Melanocyte of skin (primary cell): ENCODE data around the gene MDP1. TPM values are rescaled to one million over a fixed set of nuclear protein-coding genes. Genes with fewer than 3 reads are reported as not detected.

Experiments used
- small RNA-seq, 2 donors: library from RNA; depleted of rRNA; stranded (forward); fragments of <200 nt; gene quantifications; one replicate each; pipeline ENCODE3, GENCODE V24; 2012
- total RNA-seq, 2 donors: library from RNA; depleted of rRNA; stranded (reverse); fragments of >200 nt; gene quantifications; 2 replicates each; pipeline ENCODE4 v1.2.3, GENCODE V29; 2012

The MDP1 gene
- 1 to 10 TPM; 3.3 to 7.9 TPM for total RNA-seq

DNA sequence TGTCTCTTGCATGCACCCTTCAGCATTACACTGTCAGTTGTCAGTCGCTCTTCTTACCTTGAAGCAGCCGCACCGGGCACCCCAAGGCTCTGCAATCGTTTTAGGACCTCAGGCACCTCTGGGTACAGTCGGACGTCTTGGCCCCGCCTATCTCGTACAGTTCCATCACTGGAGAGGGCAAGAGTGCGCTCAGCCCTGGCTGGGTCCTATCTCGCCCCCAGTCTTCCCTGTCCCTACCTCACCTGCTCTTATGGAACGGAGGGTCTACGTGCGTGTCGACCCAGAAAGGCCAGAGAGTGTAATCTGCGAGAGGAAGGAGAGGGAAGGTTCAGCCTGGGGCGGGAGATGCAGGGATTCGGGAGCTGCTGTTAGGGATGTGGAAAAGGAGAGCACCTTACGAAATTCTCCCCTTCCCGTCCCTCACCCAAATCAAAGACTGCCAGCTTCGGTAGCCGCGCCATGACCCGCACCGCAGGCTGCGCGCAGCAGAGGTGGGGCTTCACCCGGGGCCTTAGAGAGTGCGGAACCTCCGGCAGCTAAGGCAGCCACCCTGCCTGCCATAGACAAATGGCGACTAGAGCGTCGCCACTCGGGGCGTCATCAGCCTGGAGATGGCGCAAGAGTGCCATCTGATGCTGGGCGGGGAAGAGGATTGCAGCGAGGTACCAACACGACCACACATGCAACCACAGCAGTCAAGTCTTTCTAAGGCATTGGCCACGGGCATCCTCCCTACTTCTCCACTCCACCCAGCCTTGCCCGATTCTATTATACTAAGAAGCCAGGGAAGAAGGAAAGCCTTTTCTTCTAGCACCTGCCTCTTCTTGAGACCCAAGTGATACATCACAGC lies at the start of gene MDP1:
MDP1 (minus strand) TSS at position 572 of the 850 bp plus-strand sequence; CDS start at position 461, 111 bp downstream.

DNA sequence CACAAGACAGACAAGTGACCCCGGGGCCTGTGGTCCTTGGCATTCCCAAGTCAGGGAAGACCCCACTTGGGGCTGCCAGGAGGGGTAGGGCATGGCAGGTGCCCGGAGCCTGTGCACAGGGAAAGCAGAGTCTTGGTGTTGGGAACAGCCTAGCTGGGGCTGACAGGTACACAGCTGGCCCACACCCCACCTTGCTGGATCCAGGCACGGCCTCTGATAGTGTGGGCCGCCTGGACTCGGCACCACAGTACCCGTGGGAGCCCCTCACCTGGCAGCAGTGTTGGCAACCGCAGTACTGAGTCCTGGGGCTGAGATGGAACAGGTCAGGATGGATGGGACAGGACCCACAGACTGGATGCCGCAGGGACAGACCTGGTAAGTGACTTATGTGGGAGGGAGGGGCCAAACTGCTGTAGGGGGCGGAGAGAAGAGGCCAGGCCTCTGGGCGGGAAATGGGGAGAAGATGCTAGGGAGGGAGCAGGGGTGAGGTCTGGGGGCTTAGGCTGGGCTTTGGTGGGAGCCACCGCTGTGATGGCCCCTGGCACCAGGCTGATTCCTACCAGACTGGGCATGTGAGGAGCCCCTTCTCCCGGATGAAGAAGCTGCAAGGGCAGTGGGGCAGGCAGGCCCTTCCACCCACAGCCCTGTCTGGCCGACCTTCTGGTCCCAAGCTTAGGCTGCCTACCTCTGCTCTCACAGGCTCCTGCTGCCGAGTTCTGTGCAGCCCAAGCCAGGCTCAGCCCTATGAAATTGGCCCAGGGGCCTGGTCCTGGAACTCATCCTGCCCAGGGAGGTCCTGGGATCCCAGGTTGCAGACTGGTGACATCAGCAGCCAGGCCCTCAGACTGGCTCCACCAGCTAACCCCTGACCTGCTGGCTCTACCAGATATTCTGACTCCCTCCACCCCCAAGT lies 47.2 kb upstream of the MDP1 start, which contains the start of gene TGM1:
TGM1 (minus strand) TSS at position 357 of the 913 bp plus-strand sequence. CDS start 825 bp downstream, outside the sequence.

DNA sequence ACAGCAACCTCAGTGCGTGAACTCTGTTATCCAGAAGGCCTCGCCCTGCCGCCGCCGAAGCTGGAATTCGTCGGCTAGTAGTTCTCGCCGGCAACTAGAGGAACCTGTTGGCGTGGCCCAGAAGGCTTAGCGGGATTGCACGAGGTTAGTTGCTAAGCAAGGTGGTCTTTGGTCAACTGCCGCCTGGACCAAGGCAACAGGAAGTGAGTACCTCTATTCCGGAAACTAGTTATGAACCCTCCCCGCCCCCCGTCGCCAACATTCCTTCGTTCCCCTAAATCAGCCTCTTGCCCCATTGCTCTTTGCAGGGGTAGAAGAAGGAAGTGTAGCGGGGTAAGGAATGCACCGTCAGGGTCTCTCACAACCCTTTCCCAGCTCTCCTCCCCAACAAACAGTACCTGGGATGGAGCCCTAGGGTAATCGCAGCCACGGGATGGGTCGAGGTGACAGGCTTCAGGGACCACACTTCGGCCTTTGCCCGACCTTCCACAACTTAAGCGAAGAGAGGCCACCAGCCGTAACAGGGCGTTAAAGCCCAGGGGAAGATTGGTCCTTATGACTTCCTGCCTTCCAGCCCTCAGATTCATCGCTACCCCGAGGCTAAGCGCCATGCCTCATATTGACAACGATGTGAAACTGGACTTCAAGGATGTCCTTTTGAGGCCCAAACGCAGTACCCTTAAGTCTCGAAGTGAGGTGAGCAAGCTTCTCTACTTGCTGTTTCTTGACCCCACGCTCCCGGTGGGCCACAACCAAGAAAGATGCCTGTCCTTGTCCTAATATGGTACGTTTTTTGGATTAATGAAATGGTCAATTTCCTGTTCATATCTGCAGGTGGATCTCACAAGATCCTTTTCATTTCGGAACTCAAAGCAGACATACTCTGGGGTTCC lies 17.0 kb upstream of the MDP1 start, which contains the start of gene GMPR2:
GMPR2 (plus strand) TSS at position 285 of the 893 bp plus-strand sequence; CDS start at position 610, 325 bp downstream.

DNA sequence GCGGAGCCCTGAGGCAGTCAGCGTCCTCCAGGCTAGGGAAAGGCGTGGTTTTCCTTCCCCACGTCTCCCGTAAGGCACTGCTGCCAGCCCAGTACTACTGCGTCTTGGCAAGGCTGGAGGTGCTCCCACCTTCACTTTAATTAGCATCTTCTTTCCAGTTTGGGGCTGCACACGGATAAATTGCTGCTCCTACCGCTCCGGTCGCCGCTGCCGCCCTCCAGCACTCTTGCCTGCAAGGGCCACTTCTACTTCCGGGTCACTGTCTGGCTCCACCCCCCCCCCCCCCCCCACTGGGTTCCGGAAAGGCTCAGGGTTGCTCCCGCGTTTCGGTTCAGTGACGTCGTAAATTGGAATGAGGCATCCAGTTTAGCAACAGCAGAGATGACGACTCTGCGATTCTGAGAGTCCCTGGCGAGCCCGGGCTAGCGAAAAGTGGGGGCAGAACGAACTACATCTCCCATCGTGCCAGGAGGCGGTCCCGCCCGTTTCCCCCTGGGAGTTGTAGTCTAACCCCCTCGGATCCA lies 16.3 kb upstream of the MDP1 start, which contains the start of gene NEDD8:
NEDD8 (minus strand) TSS at position 247 of the 524 bp plus-strand sequence; CDS start at position 147, 100 bp downstream.

DNA sequence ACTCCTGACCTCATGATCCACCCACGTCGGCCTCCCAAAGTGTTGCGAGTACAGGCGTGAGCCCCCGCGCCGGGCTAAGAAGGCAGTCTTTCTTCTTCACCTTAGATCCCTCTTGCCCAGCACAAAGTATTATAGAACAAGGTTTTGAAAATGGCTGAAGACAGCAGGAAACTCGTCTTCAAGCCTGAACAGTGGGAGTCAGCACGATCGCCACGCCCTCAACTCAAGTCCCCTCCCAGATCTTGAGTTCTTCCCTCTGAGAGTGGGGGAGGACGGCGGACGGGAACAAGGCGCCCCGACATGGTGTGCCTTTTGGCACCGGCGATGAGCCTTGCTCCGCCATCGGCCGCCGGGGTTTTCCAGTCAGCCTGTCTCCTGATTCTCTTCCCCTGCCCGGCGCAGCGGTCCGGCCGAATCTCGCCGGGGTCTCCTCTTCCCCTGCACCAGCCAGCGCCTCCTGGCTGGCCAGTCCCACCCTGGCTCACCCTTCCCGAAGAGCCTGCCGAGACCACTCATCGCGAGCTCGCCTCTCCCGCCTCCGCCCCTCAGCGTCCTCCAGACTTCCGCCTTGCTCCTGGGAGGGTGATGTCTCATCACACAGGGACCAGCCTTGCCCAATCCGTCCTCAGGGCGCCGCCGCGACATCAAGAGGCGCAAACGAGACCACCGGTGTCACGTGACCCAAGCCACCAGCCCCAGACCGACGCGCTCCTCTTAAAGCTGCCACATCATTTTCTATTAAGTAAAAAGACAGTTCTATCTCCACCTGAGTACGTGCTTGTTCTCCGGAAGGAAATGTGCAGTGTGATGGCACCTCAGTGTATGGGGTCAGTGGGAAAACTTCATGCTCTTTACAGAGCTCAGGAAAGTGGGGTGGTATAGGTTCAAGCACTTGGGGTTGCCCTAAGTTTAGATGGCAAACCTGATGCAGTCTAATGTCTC lies 2.7 kb downstream of the MDP1 start, which contains the start of gene CHMP4A:
CHMP4A (minus strand) TSS at position 565 of the 942 bp plus-strand sequence; CDS start at position 516, 49 bp downstream.

DNA sequence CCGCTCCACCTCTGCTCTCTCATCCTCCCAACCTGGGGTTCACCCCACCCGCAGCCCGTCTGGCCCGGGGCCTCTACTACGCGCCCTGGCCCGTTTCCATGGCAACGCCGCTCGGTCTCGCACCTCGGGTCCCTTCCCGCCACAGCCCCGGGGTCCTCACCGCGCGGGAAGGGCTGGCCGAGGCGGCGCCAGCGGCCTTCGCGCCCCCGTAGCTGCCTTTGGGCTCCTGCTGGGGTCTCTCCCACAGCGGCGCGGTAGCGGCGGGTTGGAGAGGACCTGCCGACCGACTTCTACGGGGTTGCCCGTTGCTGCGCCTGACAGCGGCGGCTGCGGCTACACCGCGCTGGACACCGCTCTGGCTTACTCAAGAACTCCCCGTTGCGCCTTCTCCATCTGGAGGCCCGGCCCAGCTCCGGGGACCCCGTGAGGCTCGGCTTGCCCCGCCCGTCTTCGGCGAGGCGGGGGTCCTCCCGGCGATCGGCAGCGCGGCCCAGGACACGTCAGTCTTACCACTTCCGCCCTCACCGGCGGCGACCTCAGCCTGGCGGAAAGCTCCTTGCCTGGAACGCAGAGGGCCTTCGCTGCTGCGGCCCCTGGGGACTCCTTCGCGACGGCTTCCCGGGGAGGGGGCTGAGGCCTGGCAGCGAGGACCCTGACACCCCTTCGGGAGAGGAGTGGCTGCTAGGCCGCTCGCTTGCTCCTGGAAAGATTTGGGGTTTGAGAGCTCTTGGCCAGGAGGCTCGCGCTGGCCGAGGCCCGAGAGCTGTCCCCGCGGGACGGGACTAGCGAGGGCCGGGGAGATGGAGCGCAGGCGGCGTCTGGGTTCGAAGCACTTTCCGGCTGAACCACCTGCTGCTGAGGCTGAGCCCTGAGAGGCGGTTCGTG lies 20.4 kb downstream of the MDP1 start, which contains the start of gene TM9SF1:
TM9SF1 (minus strand) TSS at position 256 of the 885 bp plus-strand sequence. CDS start 422 bp downstream, outside the sequence.

DNA sequence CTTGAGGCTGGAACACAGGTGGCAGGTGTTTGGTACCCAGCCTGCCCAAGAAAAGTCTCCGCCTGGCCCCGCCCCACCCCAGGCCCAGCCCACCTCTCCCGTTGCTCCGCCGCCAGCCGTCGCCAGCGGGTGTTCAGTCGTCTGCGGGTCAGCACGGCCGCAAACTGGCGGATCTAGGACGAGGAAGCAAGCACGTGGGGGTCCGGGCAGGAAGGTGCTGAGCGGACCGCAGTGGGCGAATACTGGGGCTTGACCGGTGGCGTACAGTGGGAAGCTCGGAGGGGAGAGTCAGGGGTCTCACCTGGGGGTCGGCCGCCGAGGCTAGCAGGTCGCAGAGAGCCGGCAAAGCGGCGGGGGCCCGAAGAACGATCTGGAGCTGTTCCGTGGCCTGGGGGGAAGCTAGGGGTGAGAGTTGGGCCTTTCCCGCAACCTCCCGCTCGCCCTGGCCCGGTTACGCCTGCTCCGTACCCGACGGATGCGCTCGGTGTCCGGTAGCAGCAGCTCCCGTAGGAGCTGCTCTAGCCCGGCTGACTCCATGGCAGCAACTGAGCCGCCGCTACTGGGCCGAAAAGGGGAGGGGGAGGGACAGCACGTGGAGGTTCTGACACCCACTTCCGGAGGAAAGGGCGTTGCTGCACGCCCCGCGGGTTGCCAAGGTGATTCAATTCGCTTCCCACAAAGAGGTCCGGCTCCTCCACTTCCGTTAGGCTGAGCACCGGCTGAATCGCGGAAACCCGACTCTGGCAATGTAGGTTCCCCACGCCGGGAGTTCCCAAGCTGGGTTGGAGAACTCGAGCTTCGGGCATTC lies 27.4 kb downstream of the MDP1 start, which contains the start of gene IPO4:
IPO4 (minus strand) TSS at position 566 of the 808 bp plus-strand sequence; CDS start at position 537, 29 bp downstream.

DNA sequence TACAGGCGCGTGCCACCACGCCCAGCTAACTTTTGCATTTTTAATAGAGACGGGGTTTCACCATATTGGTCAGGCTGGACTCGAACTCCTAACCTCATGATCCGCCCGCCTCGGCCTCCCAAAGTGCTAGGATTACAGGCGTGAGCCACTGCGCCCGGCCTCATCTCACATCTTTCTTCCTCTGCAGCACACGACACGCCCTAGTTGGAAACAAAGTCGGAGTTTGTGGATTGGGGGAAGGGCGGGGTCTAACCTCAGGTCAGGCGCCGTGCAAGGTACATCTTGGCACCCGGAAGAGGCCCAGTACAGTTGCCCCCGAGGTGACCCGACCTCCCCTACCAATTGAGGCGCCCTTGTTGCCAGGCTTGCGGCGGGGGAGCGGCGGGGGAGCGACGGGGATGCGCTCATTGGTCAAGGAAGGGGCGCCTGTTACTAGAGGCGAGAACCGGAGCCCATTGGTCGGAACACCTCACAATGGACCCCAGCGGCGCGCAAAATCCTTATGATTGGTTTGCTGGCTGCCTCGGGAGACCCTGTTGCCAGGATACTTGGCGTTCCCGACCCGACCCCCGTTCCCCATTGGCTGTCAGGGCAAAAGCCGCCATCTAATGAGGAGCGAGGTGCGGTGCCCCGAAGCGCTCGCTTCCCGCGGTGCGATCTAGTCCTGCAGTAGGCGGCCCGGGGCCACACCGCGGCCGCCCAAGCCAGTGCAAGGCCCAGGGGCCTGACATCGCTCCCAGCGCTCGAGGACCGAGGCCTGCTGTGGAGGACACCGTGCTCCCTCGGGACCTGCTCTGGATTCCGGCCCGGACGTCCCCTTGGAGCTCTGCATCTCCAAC lies 44.2 kb downstream of the MDP1 start, which contains the start of gene REC8:
REC8 (plus strand) TSS at position 659 of the 839 bp plus-strand sequence. CDS start 473 bp downstream, outside the sequence.

Small RNA genes lying within 50 kb of the gene (small RNA-seq; reads per million reads assigned to genes)
- gene AL136295.4 = 0.29 to 0.73 reads per million in 2 donors
- gene CHMP4A = 0 reads per million in 2 donors
- 0 to 0.17 reads per million in 2 donors for gene IPO4
- 0 to 0.26 reads per million in 2 donors for gene IRF9
- 0 to 0.13 reads per million in 2 donors for gene MDP1

Other genes starting within 250 kb of the MDP1 start
- gene DHRS4L2, start 227.1 kb downstream of the MDP1 start, total RNA-seq = 10 to 100 TPM in 1 of 2 donors, 1 to 10 TPM in 1; 8.9 to 11.7 TPM
- 1 to 10 TPM in 1 of 2 donors, under 1 TPM in 1; 1.00 to 1.7 TPM for gene CARMIL3, start 164.1 kb downstream of the MDP1 start, total RNA-seq
- not detected for gene CPNE6, start 144.5 kb downstream of the MDP1 start, total RNA-seq
- 10 to 100 TPM in 1 of 2 donors, 1 to 10 TPM in 1; 9.3 to 16.7 TPM for gene PCK2, start 121.8 kb downstream of the MDP1 start, total RNA-seq
- gene DCAF11, start 101.3 kb downstream of the MDP1 start, total RNA-seq = 10 to 100 TPM; 74.3 to 83.3 TPM
- 1 to 10 TPM; 1.7 to 2.0 TPM for gene NRL, start 101.1 kb downstream of the MDP1 start, total RNA-seq
- gene FITM1, start 85.4 kb downstream of the MDP1 start, total RNA-seq = under 1 TPM in 1 of 2 donors, not detected in 1; 0.34 TPM
- gene PSME1, start 79.9 kb downstream of the MDP1 start, total RNA-seq = 100 to 1,000 TPM; 116 TPM
- gene EMC9, start 74.5 kb downstream of the MDP1 start, total RNA-seq = 10 to 100 TPM; 16.9 to 18.6 TPM
- gene PSME2, start 69.5 kb downstream of the MDP1 start, total RNA-seq = 100 to 1,000 TPM; 163 to 168 TPM
- 10 to 100 TPM; 58.8 to 76.9 TPM for gene RNF31, start 68.6 kb downstream of the MDP1 start, total RNA-seq
- gene IRF9, start 54.8 kb downstream of the MDP1 start, total RNA-seq = 100 to 1,000 TPM; 161 to 192 TPM
- gene REC8, start 44.0 kb downstream of the MDP1 start, total RNA-seq = 10 to 100 TPM in 1 of 2 donors, 1 to 10 TPM in 1; 8.9 to 29.0 TPM
- 10 to 100 TPM; 38.2 to 69.3 TPM for gene IPO4, start 27.2 kb downstream of the MDP1 start, total RNA-seq
- 10 to 100 TPM; 57.6 to 60.9 TPM for gene TM9SF1, start 20.6 kb downstream of the MDP1 start, total RNA-seq
- gene TSSK4, start 10.4 kb downstream of the MDP1 start, total RNA-seq = not detected
- gene CHMP4A, start 2.6 kb downstream of the MDP1 start, total RNA-seq = 10 to 100 TPM in 1 of 2 donors, 1 to 10 TPM in 1; 8.3 to 12.4 TPM
- 10 to 100 TPM; 80.2 to 96.6 TPM for gene NEDD8, start 16.3 kb upstream of the MDP1 start, total RNA-seq
- 10 to 100 TPM; 39.9 to 64.6 TPM for gene GMPR2, start 16.9 kb upstream of the MDP1 start, total RNA-seq
- 10 to 100 TPM; 44.6 to 52.7 TPM for gene TINF2, start 26.6 kb upstream of the MDP1 start, total RNA-seq
- gene TGM1, start 47.1 kb upstream of the MDP1 start, total RNA-seq = under 1 TPM in 1 of 2 donors, not detected in 1; 0.34 TPM
- gene RABGGTA, start 55.5 kb upstream of the MDP1 start, total RNA-seq = 10 to 100 TPM; 38.5 to 41.0 TPM
- 10 to 100 TPM; 11.0 to 20.3 TPM for gene DHRS1, start 83.7 kb upstream of the MDP1 start, total RNA-seq
- gene NOP9, start 83.8 kb upstream of the MDP1 start, total RNA-seq = 10 to 100 TPM; 23.1 to 28.3 TPM
- gene CIDEB, start 91.9 kb upstream of the MDP1 start, total RNA-seq = 1 to 10 TPM; 1.7 to 2.4 TPM
- gene LTB4R2, start 94.1 kb upstream of the MDP1 start, total RNA-seq = 1 to 10 TPM; 3.3 to 4.5 TPM
- 1 to 10 TPM in 1 of 2 donors, under 1 TPM in 1; 1.00 to 2.1 TPM for gene LTB4R, start 95.4 kb upstream of the MDP1 start, total RNA-seq
- gene ADCY4, start 119.0 kb upstream of the MDP1 start, total RNA-seq = under 1 TPM; under 0.01 to 0.34 TPM
- 1 to 10 TPM; 3.4 to 3.7 TPM for gene RIPK3, start 123.9 kb upstream of the MDP1 start, total RNA-seq
- gene NFATC4, start 152.1 kb upstream of the MDP1 start, total RNA-seq = 10 to 100 TPM; 16.0 to 29.3 TPM
- gene NYNRIN, start 182.9 kb upstream of the MDP1 start, total RNA-seq = 1 to 10 TPM; 1.0 to 1.7 TPM
- under 1 TPM; 0.33 to 0.34 TPM for gene CBLN3, start 213.6 kb upstream of the MDP1 start, total RNA-seq
- gene KHNYN, start 213.9 kb upstream of the MDP1 start, total RNA-seq = 10 to 100 TPM; 42.3 to 46.5 TPM
- gene SDR39U1, start 226.7 kb upstream of the MDP1 start, total RNA-seq = 10 to 100 TPM in 1 of 2 donors, 1 to 10 TPM in 1; 7.3 to 15.5 TPM